ENCODE data around the gene PDHX. TPM values are rescaled to one million over a fixed set of nuclear protein-coding genes. Genes with fewer than 3 reads are reported as not detected.
A peak's percentile ranks its signal among the peaks of the same experiment; 100 is the strongest.

Gene PDHX
- total and polyA plus RNA-seq, 2 of the 4 experiments (the other 2 are of a cell fraction): 19.8 to 26.7 TPM

- 0 out of 3 replicates have a peak overlapping the region, but pooled peaks have one; percentile 53 for H2BK15ac ChIP-seq (ENCODE audit: low read depth, low read length)
- no peak overlapping the region for H3K56ac ChIP-seq (ENCODE audit: extremely low read depth, insufficient read depth, low read length)
- DNase-seq (no peak), ATAC-seq (ENCODE audit: low read depth) (no peak)
- no peaks in the 10 kb centered on the region for H3K27me3 ChIP-seq (ENCODE audit: control insufficient read depth, insufficient read depth, low read length)
- intact Hi-C loops (cut with micrococcal nuclease): loop anchor here (5.0 to 10.0 kb wide), 3 partner anchors 72 to 295 kb away; no protein-coding TSS in a partner anchor
- H3K9ac ChIP-seq (ENCODE audit: low read depth, low read length): no peak overlapping the region
- POLR2A ChIA-PET (ENCODE audit: unreplicated experiment): interaction anchor here (1.0 kb wide), 1 partner anchor 129 kb away, joined by 4 read pairs; the partner anchor contains the start of gene CD44
- H2AFZ ChIP-seq (replicated peaks; ENCODE audit: low read length, poor library complexity): no peak overlapping the region
- H3K9me3 ChIP-seq (ENCODE audit: control insufficient read depth, insufficient read depth, low read length): no peaks in the 10 kb centered on the region
- H3K4me2 ChIP-seq (ENCODE audit: low read depth, low read length): no peak overlapping the region
- in situ Hi-C loops (cut with MboI; ENCODE audit: low sequenced_read_pairs): no loop called here
- peak overlapping the region; percentile 51 for H2BK120ac ChIP-seq (ENCODE audit: low read depth, low read length)
- H4K91ac ChIP-seq (ENCODE audit: insufficient read depth, low read depth, low read length): no peak overlapping the region
- no peaks in the 10 kb centered on the region for H3K36me3 ChIP-seq (ENCODE audit: control insufficient read depth, insufficient read depth, low read length)
- TF ChIP-seq, protein P1, sequence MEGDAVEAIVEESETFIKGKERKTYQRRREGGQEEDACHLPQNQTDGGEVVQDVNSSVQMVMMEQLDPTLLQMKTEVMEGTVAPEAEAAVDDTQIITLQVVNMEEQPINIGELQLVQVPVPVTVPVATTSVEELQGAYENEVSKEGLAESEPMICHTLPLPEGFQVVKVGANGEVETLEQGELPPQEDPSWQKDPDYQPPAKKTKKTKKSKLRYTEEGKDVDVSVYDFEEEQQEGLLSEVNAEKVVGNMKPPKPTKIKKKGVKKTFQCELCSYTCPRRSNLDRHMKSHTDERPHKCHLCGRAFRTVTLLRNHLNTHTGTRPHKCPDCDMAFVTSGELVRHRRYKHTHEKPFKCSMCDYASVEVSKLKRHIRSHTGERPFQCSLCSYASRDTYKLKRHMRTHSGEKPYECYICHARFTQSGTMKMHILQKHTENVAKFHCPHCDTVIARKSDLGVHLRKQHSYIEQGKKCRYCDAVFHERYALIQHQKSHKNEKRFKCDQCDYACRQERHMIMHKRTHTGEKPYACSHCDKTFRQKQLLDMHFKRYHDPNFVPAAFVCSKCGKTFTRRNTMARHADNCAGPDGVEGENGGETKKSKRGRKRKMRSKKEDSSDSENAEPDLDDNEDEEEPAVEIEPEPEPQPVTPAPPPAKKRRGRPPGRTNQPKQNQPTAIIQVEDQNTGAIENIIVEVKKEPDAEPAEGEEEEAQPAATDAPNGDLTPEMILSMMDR (conservative IDR thresholded peaks at IDR 0.05; ENCODE audit: low read depth, low read length): no peak
- TF ChIP-seq BHLHE40 (IDR thresholded peaks at IDR 0.05; ENCODE audit: low read depth, low read length) (no peak), MAZ (IDR thresholded peaks at IDR 0.05; ENCODE audit: borderline replicate concordance, low read depth, low read length) (no peak), FOS (IDR thresholded peaks at IDR 0.05; ENCODE audit: low read depth, low read length) (no peak), RAD21 (IDR thresholded peaks at IDR 0.05; ENCODE audit: low read length) (no peak), SMC3 (IDR thresholded peaks at IDR 0.05; ENCODE audit: low read depth, low read length) (no peak), POLR2A (IDR thresholded peaks at IDR 0.05; ENCODE audit: low read depth, low read length) (no peak), CHD1 (IDR thresholded peaks at IDR 0.05; ENCODE audit: low read depth, low read length) (no peak), MXI1 (IDR thresholded peaks at IDR 0.05; ENCODE audit: borderline replicate concordance, low read depth, low read length) (no peak), MAFK (IDR thresholded peaks at IDR 0.05; ENCODE audit: low read depth, low read length) (no peak), NFE2L2 (IDR thresholded peaks at IDR 0.05; ENCODE audit: low read depth, low read length) (no peak), CEBPB (IDR thresholded peaks at IDR 0.05; ENCODE audit: low read depth, low read length) (no peak), RFX5 (IDR thresholded peaks at IDR 0.05; ENCODE audit: low read depth, low read length) (no peak), RCOR1 (IDR thresholded peaks at IDR 0.05; ENCODE audit: insufficient replicate concordance, low read length) (no peak)
- TF ChIP-seq, protein P2, sequence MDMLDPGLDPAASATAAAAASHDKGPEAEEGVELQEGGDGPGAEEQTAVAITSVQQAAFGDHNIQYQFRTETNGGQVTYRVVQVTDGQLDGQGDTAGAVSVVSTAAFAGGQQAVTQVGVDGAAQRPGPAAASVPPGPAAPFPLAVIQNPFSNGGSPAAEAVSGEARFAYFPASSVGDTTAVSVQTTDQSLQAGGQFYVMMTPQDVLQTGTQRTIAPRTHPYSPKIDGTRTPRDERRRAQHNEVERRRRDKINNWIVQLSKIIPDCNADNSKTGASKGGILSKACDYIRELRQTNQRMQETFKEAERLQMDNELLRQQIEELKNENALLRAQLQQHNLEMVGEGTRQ (IDR thresholded peaks at IDR 0.05; ENCODE audit: low read depth, low read length): no peak
- TF ChIP-seq, protein P3, sequence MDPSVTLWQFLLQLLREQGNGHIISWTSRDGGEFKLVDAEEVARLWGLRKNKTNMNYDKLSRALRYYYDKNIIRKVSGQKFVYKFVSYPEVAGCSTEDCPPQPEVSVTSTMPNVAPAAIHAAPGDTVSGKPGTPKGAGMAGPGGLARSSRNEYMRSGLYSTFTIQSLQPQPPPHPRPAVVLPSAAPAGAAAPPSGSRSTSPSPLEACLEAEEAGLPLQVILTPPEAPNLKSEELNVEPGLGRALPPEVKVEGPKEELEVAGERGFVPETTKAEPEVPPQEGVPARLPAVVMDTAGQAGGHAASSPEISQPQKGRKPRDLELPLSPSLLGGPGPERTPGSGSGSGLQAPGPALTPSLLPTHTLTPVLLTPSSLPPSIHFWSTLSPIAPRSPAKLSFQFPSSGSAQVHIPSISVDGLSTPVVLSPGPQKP (IDR thresholded peaks at IDR 0.05; ENCODE audit: borderline replicate concordance, low read depth, low read length): no peak
- H2AK9ac ChIP-seq (replicated peaks; ENCODE audit: low read depth, low read length, poor library complexity): no peak overlapping the region
- WGBS, 2 experiments (ENCODE audit: extremely low coverage in 2 of 2, insufficient read length in 1 of 2): 0% methylated on average over 1 of the region's 3 CpGs; no CpG with 5 or more reads in 1 of the 2 experiments
- H3K4me3 ChIP-seq (ENCODE audit: insufficient read depth, low read depth, low read length): no peak overlapping the region
- peaks cover 30% of the 10 kb centered on the region for H3K4me1 ChIP-seq (ENCODE audit: control insufficient read depth, insufficient read depth, low read length)
- H2BK20ac ChIP-seq (ENCODE audit: low read depth, low read length): peak overlapping the region; percentile 45
- H4K20me1 ChIP-seq (ENCODE audit: insufficient read depth, low read length): no peaks in the 10 kb centered on the region
- H2AK5ac ChIP-seq (ENCODE audit: low read depth, low read length): peak overlapping the region; percentile 78
- peaks cover 20% of the 10 kb centered on the region for H3K9me1 ChIP-seq (ENCODE audit: insufficient read depth, low read length)
- no peak overlapping the region for H3K27ac ChIP-seq (ENCODE audit: insufficient read depth, low read length)
- H3K14ac ChIP-seq (replicated peaks; ENCODE audit: low read depth, low read length): 0 out of 2 replicates have a peak overlapping the region, but pooled peaks have one; percentile 40
- H3K18ac ChIP-seq (ENCODE audit: low read depth, low read length): peak overlapping the region; percentile 54; the same call in 1 of the 2 replicates
- CTCF ChIA-PET: interaction anchor here (0.6 kb wide), 1 partner anchor 32 kb away, joined by 3 read pairs; no protein-coding TSS in a partner anchor
- no TSS peak for BruUV-seq (replicated peaks)
- H3K4ac ChIP-seq (ENCODE audit: low read depth, low read length): no peak overlapping the region
- peak overlapping the region; percentile 3 for H2BK5ac ChIP-seq (ENCODE audit: low read depth, low read length, poor library complexity, severe bottlenecking)
- peak overlapping the region; percentile 53; the same call in 1 of the 2 replicates for H4K5ac ChIP-seq (ENCODE audit: low read depth, low read length)
- peaks cover 9 to 31% of the 10 kb centered on the region in 2 experiments; a peak in 2 of 4 replicates for H3K79me1 ChIP-seq (ENCODE audit: low read depth in 1 of 2, low read length in 2 of 2)
- no peak overlapping the region for H4K8ac ChIP-seq (ENCODE audit: low read depth in 2 of 2, low read length in 2 of 2)
- dilution Hi-C loops (cut with HindIII; ENCODE audit: low sequenced_read_pairs, unreplicated experiment): no loop called here
- H3K23ac ChIP-seq (ENCODE audit: low read depth, low read length): no peak overlapping the region
Measured at GRCh38 chr11:35009944-35010342, 93.5 kb downstream of the PDHX start.
